GM12873 (cell line): Measurements from ENCODE around the gene PHLDA2.

Experiments
- TF ChIP-seq, protein P1 (sequence below): IDR thresholded peaks from 2 replicates; pipeline ENCODE4 v1.5.1; 2012; ENCODE audit warnings: low read depth, mild to moderate bottlenecking, moderate library complexity, low read length, control low read depth; ENCODE audit not compliant: insufficient read depth; ENCODE audit errors: missing control alignments

Gene PHLDA2

GRCh38 chr11:2929531-2929949, 320 bp upstream of the PHLDA2 start:
- TF ChIP-seq, protein P1, sequence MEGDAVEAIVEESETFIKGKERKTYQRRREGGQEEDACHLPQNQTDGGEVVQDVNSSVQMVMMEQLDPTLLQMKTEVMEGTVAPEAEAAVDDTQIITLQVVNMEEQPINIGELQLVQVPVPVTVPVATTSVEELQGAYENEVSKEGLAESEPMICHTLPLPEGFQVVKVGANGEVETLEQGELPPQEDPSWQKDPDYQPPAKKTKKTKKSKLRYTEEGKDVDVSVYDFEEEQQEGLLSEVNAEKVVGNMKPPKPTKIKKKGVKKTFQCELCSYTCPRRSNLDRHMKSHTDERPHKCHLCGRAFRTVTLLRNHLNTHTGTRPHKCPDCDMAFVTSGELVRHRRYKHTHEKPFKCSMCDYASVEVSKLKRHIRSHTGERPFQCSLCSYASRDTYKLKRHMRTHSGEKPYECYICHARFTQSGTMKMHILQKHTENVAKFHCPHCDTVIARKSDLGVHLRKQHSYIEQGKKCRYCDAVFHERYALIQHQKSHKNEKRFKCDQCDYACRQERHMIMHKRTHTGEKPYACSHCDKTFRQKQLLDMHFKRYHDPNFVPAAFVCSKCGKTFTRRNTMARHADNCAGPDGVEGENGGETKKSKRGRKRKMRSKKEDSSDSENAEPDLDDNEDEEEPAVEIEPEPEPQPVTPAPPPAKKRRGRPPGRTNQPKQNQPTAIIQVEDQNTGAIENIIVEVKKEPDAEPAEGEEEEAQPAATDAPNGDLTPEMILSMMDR, result no peak

- TF ChIP-seq, protein P1, result no peak
Measured at GRCh38 chr11:2927851-2928604, 1.2 kb downstream of the PHLDA2 start.

- TF ChIP-seq, protein P1, result no peak
Measured at GRCh38 chr11:2927121-2927800, 2.0 kb downstream of the PHLDA2 start.

- TF ChIP-seq, protein P1, result no peak
Measured at GRCh38 chr11:2926611-2927051, 2.6 kb downstream of the PHLDA2 start.

- TF ChIP-seq, protein P1, result no peak
Measured at GRCh38 chr11:2924821-2925675, 4.2 kb downstream of the PHLDA2 start.

DNA sequence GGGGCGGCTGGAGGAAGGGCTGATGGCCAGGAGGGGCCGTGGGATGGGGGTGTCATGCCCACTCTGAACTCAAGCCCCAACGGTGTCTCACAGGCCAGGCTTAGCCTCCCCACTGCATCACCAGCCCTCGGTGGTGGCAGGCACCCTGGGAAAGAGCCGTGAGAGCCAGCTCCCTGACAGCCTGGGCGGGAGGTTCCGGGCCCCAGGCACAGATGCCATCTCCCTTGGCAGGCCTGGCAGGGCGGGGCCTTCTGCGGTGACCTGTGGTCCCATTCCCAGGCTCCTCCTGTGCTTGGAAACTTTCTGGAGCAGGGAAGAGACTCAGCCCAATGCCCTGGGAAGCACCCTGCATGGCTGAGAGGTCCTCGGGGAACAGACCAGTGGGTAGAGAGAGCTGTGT, 4.8 kb downstream of the PHLDA2 start:
- TF ChIP-seq, protein P1, result no peak
